NCI-H2227 treated with DMSO at 0.1 percent for 48 hours (cell line): Measurements from ENCODE around the gene ZNF831.

ENCODE experiments used
- DNase-seq: peaks from one replicate; lab custom pipeline; 2025; lab: John Stamatoyannopoulos, UW

The ZNF831 gene

GRCh38 chr20:59141818-59142581 is 21.6 kb upstream of the ZNF831 start:
- no peak for DNase-seq

DNA sequence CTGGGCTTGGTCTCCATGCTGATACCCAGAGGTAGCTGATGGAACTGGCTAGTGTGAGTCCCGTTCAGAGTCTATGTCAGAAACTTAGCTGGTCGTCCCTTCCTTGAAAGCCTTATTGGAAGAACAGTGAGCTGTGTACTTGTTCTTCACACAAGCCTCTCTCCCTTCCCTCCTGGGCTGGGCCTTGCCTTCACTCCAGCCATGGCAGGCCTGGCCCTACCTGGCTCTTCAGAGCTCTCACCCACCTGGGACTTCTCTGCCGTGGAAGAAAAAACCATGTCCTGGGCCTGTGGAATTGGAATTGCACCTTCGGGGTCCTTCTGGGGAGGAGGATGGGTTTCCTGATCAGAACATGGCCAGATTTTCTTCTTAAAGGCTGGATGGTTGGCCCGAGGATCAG is 20.3 kb upstream of the ZNF831 start:
- no peak for DNase-seq

- DNase-seq = no peak
Observed at GRCh38 chr20:59144179-59144830, 19.3 kb upstream of the ZNF831 start.

GRCh38 chr20:59144831-59145196 is 18.8 kb upstream of the ZNF831 start:
- no peak for DNase-seq

DNA sequence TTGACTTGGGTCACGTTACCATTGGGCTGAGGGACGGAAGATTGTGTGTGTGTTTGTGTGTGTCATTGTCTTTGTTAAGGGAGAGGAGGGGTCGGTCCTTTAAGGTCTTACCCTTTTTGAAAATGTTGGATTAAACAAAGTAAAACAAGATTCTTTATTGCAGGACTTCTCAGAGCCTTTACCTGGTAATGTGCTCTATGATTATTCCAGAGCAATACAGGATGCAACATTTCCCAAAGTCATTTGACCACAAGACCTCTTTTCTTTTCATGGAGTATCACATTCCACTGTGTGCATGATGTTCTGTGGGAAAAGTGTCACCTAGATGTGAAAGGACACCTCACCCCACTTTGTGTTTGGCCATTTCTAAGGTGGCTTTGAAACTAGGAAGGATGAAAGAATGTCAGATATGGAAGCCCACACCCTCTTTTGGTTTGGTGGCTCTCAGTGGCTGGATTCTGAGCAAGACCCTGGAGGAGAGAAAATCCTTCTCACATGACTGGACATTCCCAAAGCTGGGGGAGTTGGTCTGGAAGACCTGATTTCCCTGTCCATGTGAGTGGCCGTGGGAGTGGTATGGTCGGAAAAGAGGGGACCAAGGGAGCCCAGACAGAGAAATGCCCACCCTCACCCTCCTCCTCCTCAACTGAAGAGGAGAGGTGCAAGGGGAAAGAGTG is 18.2 kb upstream of the ZNF831 start:
- no peak for DNase-seq

DNA sequence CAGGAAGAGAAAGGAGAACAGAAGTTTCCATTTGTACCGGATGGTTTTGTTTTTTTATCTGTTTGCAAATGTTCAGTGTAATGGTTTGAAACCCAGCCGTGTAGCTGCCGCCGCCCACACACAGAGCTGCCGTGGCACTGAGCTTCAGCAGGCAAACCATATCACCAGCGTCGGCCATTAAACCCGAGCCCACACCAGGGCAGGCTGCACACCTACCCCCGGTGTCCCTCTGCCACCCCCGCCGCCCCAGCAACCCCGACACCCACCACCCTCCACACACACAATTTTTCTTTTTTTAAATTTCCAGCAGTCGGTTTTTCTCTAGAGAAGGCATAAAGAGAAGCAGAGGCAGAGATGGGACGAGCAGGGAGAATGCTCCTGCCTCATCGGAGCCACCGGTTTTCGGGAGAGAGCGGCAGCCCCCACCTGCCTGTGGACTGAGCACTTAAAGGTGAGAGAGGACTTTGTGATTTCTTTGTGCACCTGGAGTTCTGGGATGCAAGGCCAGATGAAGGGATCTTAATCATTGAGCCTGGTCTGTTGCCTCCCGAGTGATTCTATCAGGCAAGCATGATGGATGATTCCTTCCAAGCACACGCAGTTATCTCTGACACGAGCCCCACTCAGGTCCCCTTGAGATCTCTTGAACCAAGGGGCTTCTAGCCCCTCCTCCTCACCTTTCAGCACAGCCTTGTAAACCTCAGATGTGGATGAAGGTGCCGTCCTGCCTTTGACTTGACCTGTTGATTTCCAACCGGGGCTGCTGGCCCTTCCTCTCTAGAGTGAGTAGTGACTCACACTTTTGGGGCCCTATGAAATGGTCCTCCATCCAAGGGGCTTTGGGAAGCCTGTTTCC is 17.5 kb upstream of the ZNF831 start:
- no peak for DNase-seq

- no peak for DNase-seq
Observed at GRCh38 chr20:59146780-59147565, 16.6 kb upstream of the ZNF831 start.

GRCh38 chr20:59147586-59147985 is 16.0 kb upstream of the ZNF831 start:
- DNase-seq = no peak

GRCh38 chr20:59148701-59149493 is 14.7 kb upstream of the ZNF831 start:
- no peak for DNase-seq

DNA sequence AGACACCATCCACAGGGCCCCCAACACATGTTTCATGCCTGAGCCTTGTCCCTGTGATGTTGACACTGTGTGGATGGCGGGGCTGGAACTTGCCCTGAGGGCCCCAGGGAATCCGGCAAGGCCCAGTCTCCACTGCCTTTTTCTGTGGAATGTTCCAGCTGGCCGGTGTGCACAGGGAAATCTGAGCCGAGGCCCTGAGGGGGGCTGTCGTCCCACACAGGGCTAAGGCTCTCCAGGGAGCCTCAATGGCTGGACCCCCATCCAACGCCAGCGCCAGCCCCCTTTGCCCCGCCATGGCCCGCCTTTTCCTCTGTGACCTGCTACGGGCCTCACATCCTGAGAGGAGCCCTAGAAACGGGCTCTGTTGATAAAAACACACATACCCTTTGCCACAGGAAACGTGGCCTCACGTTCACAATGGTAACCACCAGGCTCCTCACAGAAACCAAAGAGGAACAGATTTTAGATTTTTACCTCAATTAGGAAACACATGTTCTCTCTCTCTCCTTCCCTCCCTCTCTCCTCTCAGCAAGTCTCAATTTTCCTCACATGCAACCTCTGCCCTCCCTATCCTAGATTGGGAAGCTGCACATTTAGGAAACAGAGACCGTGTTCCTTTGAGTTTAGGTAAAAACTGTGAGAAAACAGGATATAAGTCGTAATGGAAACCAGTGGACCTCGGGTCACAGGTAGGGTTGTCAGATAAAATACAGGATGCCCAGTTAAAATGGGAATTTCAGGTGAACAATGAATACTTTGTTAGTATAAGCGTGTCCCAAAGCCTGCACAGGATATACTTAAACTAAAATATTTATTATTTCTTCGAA is 13.7 kb upstream of the ZNF831 start:
- no peak for DNase-seq

DNA sequence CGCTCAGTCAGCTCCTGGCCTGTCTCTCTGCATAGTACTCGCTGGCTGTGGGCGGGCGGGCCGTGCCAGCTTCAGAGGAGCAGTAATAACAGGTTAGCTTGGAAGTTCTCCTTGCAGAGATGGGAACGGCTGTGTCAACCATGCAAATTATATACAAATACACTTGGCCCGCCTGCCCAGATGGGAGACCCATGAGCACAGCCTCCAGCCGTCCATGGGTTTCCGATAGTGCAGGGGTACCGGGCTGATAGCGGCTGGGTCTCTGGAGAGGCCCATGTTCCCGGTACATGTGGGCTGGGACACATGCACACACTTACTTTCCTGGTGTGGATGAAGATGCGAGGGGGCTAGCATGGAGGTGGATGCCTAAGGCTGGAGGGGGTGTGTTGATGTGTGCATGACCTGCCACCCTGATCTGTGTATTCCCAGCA is 12.8 kb upstream of the ZNF831 start:
- DNase-seq = no peak

DNA sequence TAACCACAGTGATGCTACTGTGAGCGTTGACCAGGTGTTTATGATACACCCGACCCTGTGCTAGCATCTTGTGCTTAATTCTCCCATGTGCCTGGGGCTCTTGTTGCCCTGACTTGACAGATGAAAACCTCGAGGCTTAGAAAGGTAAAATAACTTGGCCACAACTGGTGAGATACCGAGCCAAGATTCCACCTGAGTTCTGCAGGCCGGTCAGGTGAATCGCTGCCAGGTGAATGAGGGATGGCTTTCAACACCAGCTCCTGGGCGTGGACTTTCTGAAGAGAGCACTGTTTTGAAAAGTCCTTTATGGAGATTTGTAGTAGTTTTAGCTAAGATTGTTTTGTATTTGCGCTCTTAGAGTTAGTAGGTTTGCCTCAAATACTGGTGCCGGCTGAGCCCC is 12.2 kb upstream of the ZNF831 start:
- DNase-seq = no peak

GRCh38 chr20:59151820-59152219 is 11.8 kb upstream of the ZNF831 start:
- no peak for DNase-seq

DNA sequence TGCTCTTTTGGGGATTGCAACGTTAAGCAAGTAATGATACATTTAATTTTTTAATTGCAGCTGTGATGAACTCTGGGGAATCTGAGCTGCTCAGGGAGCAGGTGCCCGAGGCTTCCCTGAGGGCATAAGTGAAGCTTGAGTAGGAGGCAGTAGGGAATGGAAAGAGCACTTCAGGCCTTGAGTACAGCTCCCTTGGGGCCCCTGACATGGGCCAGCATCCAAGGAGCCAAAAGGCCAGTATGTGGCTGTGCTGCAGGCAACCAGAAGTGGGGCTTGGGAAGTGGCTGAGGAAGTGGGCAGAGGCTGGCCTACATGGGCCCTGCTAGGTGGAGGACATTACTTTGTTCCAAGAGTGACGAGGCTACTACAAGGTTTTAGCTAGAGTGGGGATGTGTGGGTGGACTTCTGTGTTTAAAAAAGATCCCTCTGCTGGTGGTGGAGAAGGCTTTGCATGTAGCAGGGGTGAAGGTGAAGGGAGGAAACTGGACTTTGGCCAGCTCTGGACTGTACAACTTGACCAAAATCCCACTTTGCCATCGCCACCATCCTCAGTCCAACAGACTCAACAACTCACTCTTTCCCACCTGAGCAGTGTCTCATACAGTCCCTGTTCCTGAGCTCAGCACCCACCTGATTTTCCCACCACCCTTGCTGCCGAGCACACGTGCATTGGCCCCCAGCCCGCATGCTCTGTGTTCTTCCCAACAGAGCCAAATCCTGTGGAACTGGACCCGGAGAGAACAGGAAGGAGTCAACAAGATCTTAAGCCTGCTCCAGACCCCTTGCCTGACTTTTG is 10.9 kb upstream of the ZNF831 start:
- no peak for DNase-seq

- DNase-seq = no peak
Observed at GRCh38 chr20:59153355-59153681, 10.3 kb upstream of the ZNF831 start.

DNA sequence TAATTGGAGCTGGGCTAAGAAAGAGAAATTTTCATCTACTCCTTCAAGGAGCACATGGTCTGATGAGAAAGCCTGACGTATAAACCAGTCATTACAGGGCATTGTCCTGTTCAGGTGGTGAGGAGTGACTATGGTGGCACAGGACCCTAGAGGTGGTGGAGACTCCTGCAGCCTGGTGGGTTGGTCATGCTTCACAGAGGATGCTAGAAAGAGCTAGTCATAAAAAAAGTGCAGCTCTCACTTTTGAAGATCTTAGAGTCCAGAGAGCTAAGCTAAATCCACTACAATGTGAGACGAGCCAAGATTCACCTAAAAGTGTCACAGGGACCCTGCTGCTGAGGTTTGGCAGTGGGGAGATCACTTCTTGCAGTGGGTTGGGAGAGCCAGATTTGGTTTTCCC is 9.8 kb upstream of the ZNF831 start:
- DNase-seq = no peak

GRCh38 chr20:59154317-59155013 is 9.2 kb upstream of the ZNF831 start:
- DNase-seq = no peak

DNA sequence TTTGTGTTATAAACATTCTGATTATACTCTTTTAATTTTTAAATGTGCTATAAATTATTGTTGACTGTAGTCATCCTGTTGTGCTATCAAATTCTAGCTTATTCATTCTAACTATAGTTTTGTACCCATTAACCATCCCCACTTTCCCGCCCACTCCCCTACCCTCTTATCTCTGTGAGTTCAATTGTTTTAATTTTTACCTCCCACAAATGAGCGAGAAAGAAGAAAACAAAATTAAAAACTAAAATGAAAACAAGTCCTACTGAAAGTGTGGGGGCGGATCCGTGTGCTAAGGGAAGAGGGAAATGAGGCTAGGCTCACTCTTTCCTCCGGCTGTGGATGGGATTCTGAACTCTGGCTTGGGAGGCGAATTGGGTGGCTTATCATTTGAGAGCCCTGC is 6.6 kb upstream of the ZNF831 start:
- no peak for DNase-seq
